SK-N-SH (cell line): ENCODE measurements around the gene DLEC1. TPM values are rescaled to one million over a fixed set of nuclear protein-coding genes. Genes with fewer than 3 reads are reported as not detected.
A peak's percentile ranks its signal among the peaks of the same experiment; 100 is the strongest.

ENCODE experiments used
- CTCF ChIA-PET: fragments of 300-600, 350-600 bp; formaldehyde crosslinking; extraction: SDS; loops from one replicate; lab custom pipeline; 2021; lab: Yijun Ruan, JAX
- POLR2A ChIA-PET: fragments of 350-600 bp; sonication (Branson Sonifier 250); formaldehyde crosslinking; extraction: SDS; loops from one replicate; lab custom pipeline; 2020; ENCODE audit warnings: antibody characterized with exemption, inconsistent platforms; lab: Yijun Ruan, JAX
- DNase-seq: peaks from one replicate; pipeline ENCODE4 v3.0.0; 2012
- H2AFZ ChIP-seq: fragments of 200-600 bp; sonication (generic); 2 replicates; pipeline ENCODE4 v1.8.1; 2016; ENCODE audit warnings: antibody characterized with exemption, mild to moderate bottlenecking, low read depth
- H3F3A ChIP-seq: fragments of 200-600 bp; sonication (generic); replicated peaks from 2 replicates; pipeline ENCODE3; 2016; ENCODE audit warnings: antibody characterized with exemption, mild to moderate bottlenecking; ENCODE audit not compliant: insufficient read depth
- H3K27ac ChIP-seq, 2 experiments: fragments of 200-500 bp in 1 of 2; fragments of 200-600 bp in 1 of 2; sonication (Bioruptor generic) in 1 of 2; sonication (generic), shearing (Covaris generic) in 1 of 2; 2 replicates each; pipeline versions ENCODE4 v1.5.1 to v1.6.1; 2014 to 2016; ENCODE audit warnings: low read depth in 2 of 2, inconsistent platforms in 1 of 2, low read length in 1 of 2, mild to moderate bottlenecking in 1 of 2, mixed read lengths in 1 of 2
- H3K27me3 ChIP-seq: fragments of 200-600 bp; sonication (generic), shearing (Covaris generic); 2 replicates; pipeline ENCODE4 v1.6.1; 2016; ENCODE audit warnings: mixed run types; ENCODE audit not compliant: insufficient read depth
- H3K36me3 ChIP-seq, 2 experiments: fragments of 200-500 bp in 1 of 2; fragments of 200-600 bp in 1 of 2; sonication (Bioruptor generic) in 1 of 2; sonication (generic) in 1 of 2; replicated peaks in 1 of 2; 2 replicates each; pipeline versions ENCODE3 to v1.5.1; 2014 to 2016; ENCODE audit warnings: low read length in 1 of 2, mild to moderate bottlenecking in 1 of 2; ENCODE audit not compliant: insufficient read depth in 2 of 2, control insufficient read depth in 1 of 2
- H3K4me1 ChIP-seq, 2 experiments: fragments of 200-500 bp in 1 of 2; fragments of 200-600 bp in 1 of 2; sonication (Bioruptor generic) in 1 of 2; sonication (generic), shearing (Covaris generic) in 1 of 2; 2 replicates each; pipeline versions ENCODE4 v1.5.1 to v1.6.1; 2014 to 2016; ENCODE audit warnings: low read depth in 1 of 2, low read length in 1 of 2, mixed run types in 1 of 2; ENCODE audit not compliant: insufficient read depth in 2 of 2, control insufficient read depth in 1 of 2
- H3K4me2 ChIP-seq: fragments of 200-600 bp; sonication (generic), shearing (Covaris generic); 2 replicates; pipeline ENCODE4 v1.6.1; 2017; ENCODE audit warnings: mixed run types
- H3K4me3 ChIP-seq, 2 experiments: fragments of 200-500 bp in 1 of 2; fragments of 200-600 bp in 1 of 2; sonication (Bioruptor generic) in 1 of 2; sonication (generic), shearing (Covaris generic) in 1 of 2; 2 replicates each; pipeline versions ENCODE4 v1.5.1 to v1.8.1; 2014 to 2016; ENCODE audit warnings: low read depth in 2 of 2, inconsistent platforms in 1 of 2, low read length in 1 of 2, mild to moderate bottlenecking in 1 of 2, mixed read lengths in 1 of 2, moderate library complexity in 1 of 2
- H3K79me2 ChIP-seq: fragments of 200-600 bp; sonication (generic); 2 replicates; pipeline ENCODE4 v1.8.1; 2017; ENCODE audit warnings: mild to moderate bottlenecking; ENCODE audit not compliant: insufficient read depth
- H3K9ac ChIP-seq: fragments of 200-600 bp; sonication (generic); 2 replicates; pipeline ENCODE4 v1.6.1; 2017; ENCODE audit warnings: mixed run types
- H3K9me2 ChIP-seq: fragments of 200-600 bp; sonication (generic); 2 replicates; pipeline ENCODE4 v1.6.1; 2017; ENCODE audit warnings: mixed run types
- H3K9me3 ChIP-seq: fragments of 200-600 bp; sonication (generic); 2 replicates; pipeline ENCODE4 v1.6.1; 2017; ENCODE audit warnings: mixed run types, mild to moderate bottlenecking, moderate library complexity
- H4K20me1 ChIP-seq: fragments of 200-600 bp; sonication (generic); 2 replicates; pipeline ENCODE4 v1.6.1; 2017; ENCODE audit warnings: mild to moderate bottlenecking, mixed run types; ENCODE audit not compliant: insufficient read depth
- CHD2 ChIP-seq: fragments of 150-350 bp; IDR thresholded peaks from 2 replicates; pipeline ENCODE4 v1.6.1; 2018; ENCODE audit warnings: low read length; ENCODE audit not compliant: partially characterized antibody
- ELF1 ChIP-seq: IDR thresholded peaks from 2 replicates; pipeline ENCODE4 v1.4.0; 2012
- EZH2phosphoT487 ChIP-seq: fragments of 200-600 bp; sonication (generic); IDR thresholded peaks from 2 replicates; pipeline ENCODE4 v1.6.1; 2017; ENCODE audit warnings: low read depth, mixed run types, mild to moderate bottlenecking, antibody characterized with exemption, moderate library complexity, borderline replicate concordance
- GATA2 ChIP-seq: sonication (generic); formaldehyde crosslinking; IDR thresholded peaks from 2 replicates; pipeline ENCODE4 v1.5.0; 2020; ENCODE audit warnings: mild to moderate bottlenecking, missing genetic modification reagents
- IRF3 ChIP-seq: fragments of 150-350 bp; IDR thresholded peaks from 2 replicates; pipeline ENCODE4 v1.6.1; 2016; ENCODE audit warnings: mild to moderate bottlenecking, low read depth, low read length
- MXI1 ChIP-seq: IDR thresholded peaks from 2 replicates; pipeline ENCODE4 v1.6.1; 2012; ENCODE audit warnings: mild to moderate bottlenecking, low read depth, low read length, improper control_type of control experiment
- POLR2AphosphoS5 ChIP-seq: IDR thresholded peaks from 2 replicates; pipeline ENCODE4 v1.6.1; 2012; ENCODE audit warnings: low read depth, low read length
- RAD21 ChIP-seq: IDR thresholded peaks from 2 replicates; pipeline ENCODE4 v1.6.1; 2012; ENCODE audit warnings: mild to moderate bottlenecking, low read length
- RCOR1 ChIP-seq: fragments of 150-350 bp; IDR thresholded peaks from 2 replicates; pipeline ENCODE4 v1.6.1; 2017; ENCODE audit warnings: antibody characterized with exemption, low read length
- RFX5 ChIP-seq: IDR thresholded peaks from 2 replicates; pipeline ENCODE4 v1.6.1; 2012; ENCODE audit warnings: mild to moderate bottlenecking, improper control_type of control experiment, low read length
- SMC3 ChIP-seq: IDR thresholded peaks from 2 replicates; pipeline ENCODE4 v1.6.1; 2012; ENCODE audit warnings: low read depth, low read length, improper control_type of control experiment
- TCF12 ChIP-seq: IDR thresholded peaks from 2 replicates; pipeline ENCODE4 v1.4.0; 2012
- WGBS: methylation state at CpG from one replicate; pipeline ENCODE4 v1.1.6; 2017; ENCODE audit warnings: low lambda C conversion rate; 5-methylcytosine and 5-hydroxymethylcytosine counted together
- polyA plus RNA-seq, 3 experiments: library from polyadenylated mRNA; depleted of rRNA; stranded (reverse); fragments of >200 nt; gene quantifications; 2 replicates each; pipeline ENCODE4 v1.2.3, GENCODE V29; 2012
- TF ChIP-seq, protein P1 (sequence below): IDR thresholded peaks from 2 replicates; pipeline ENCODE4 v1.6.1; 2012; ENCODE audit warnings: mild to moderate bottlenecking, low read depth, low read length, moderate library complexity

DLEC1 gene
- polyA plus RNA-seq, 1 of the 3 experiments (the other 2 are of a cell fraction) = 0.02 TPM

- DNase-seq = no peak
- no peak for TF ChIP-seq POLR2AphosphoS5
- TF ChIP-seq RCOR1 = no peak
- no peak for TF ChIP-seq EZH2phosphoT487
- TF ChIP-seq RFX5 = no peak
- no peak for TF ChIP-seq MXI1
- TF ChIP-seq, all 33 proteins: peak for 0
- H3K27me3 ChIP-seq = no peaks in the 10 kb centered on the region
- peak overlapping the region; percentile 85 to 94 for H3K4me3 ChIP-seq
- no peak overlapping the region for H3K27ac ChIP-seq
- ChIA-PET CTCF (interaction anchor here (0.9 to 1.8 kb wide), 4 partner anchors 8 to 207 kb away, joined by 3 to 6 read pairs (median 4); partner anchors contain the start of gene XYLB), POLR2A (interaction anchor here (3.9 kb wide), 1 partner anchor 25 kb away, joined by 21 read pairs; the partner anchor contains the start of gene OXSR1)
- peaks cover 16 to 31% of the 10 kb centered on the region in 2 experiments; a peak in 2 of 4 replicates for H3K4me1 ChIP-seq
- peak overlapping the region; percentile 89; the same call in 1 of the 2 replicates for H3K9ac ChIP-seq
- H4K20me1 ChIP-seq = 0 out of 2 replicates have a peak, but pooled peaks cover 13% of the 10 kb centered on the region
- H3K9me3 ChIP-seq = no peaks in the 10 kb centered on the region
- H3K36me3 ChIP-seq = peaks cover 4 to 20% of the 10 kb centered on the region in 2 experiments
- no peaks in the 10 kb centered on the region for H3K9me2 ChIP-seq
- peak overlapping the region; percentile 99 for H3K4me2 ChIP-seq
- peaks cover 37% of the 10 kb centered on the region for H3K79me2 ChIP-seq
- H3F3A ChIP-seq = peaks cover 2% of the 10 kb centered on the region
- WGBS = 96% methylated on average over 5 of the region's 7 CpGs
- no peak overlapping the region for H2AFZ ChIP-seq
Observed at GRCh38 chr3:38139652-38140051, 100.6 kb downstream of the DLEC1 start.

DNA sequence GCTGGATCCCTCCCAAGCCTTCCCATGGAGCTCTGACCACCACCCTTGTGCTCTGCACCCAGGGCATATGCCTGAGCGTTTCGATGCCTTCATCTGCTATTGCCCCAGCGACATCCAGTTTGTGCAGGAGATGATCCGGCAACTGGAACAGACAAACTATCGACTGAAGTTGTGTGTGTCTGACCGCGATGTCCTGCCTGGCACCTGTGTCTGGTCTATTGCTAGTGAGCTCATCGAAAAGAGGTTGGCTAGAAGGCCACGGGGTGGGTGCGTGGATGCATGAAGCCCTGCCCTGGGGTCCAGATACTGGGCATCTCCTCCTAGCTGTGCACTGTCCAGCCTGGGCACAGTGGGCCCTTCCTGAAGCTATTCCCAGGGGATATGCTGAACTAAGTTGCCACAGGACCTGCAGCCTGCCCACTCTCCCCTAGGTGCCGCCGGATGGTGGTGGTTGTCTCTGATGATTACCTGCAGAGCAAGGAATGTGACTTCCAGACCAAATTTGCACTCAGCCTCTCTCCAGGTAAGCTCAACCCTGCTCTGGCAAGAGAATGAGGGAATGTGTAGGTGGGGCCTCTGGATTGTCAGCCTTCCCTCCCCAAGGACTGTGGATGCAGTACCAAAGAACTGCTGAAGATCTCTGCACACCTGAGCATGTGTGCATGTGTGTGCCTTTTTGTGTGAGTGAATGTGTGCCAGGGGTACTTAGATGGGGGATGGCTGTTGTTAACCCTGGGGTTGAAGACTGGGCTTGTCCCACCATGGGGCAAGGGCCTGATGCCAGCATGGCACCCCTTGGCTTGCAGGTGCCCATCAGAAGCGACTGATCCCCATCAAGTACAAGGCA, 101.5 kb downstream of the DLEC1 start:
- no peak for TF ChIP-seq CHD2
- TF ChIP-seq RAD21 = no peak
- no peak for TF ChIP-seq IRF3
- no peak for TF ChIP-seq SMC3
- TF ChIP-seq ELF1 = no peak
- no peak for TF ChIP-seq GATA2 (CRISPR knock-in tag)
- no peak for TF ChIP-seq TCF12
- TF ChIP-seq, protein P1, sequence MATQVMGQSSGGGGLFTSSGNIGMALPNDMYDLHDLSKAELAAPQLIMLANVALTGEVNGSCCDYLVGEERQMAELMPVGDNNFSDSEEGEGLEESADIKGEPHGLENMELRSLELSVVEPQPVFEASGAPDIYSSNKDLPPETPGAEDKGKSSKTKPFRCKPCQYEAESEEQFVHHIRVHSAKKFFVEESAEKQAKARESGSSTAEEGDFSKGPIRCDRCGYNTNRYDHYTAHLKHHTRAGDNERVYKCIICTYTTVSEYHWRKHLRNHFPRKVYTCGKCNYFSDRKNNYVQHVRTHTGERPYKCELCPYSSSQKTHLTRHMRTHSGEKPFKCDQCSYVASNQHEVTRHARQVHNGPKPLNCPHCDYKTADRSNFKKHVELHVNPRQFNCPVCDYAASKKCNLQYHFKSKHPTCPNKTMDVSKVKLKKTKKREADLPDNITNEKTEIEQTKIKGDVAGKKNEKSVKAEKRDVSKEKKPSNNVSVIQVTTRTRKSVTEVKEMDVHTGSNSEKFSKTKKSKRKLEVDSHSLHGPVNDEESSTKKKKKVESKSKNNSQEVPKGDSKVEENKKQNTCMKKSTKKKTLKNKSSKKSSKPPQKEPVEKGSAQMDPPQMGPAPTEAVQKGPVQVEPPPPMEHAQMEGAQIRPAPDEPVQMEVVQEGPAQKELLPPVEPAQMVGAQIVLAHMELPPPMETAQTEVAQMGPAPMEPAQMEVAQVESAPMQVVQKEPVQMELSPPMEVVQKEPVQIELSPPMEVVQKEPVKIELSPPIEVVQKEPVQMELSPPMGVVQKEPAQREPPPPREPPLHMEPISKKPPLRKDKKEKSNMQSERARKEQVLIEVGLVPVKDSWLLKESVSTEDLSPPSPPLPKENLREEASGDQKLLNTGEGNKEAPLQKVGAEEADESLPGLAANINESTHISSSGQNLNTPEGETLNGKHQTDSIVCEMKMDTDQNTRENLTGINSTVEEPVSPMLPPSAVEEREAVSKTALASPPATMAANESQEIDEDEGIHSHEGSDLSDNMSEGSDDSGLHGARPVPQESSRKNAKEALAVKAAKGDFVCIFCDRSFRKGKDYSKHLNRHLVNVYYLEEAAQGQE = no peak
- no peaks in the 10 kb centered on the region for H3K27me3 ChIP-seq
- H3K36me3 ChIP-seq = peaks cover 0 to 17% of the 10 kb centered on the region in 2 experiments
- H4K20me1 ChIP-seq = 0 out of 2 replicates have a peak, but pooled peaks cover 5% of the 10 kb centered on the region
- H3K4me2 ChIP-seq = no peak overlapping the region; the same call in 1 of the 2 replicates
- ChIA-PET CTCF (interaction anchor here (0.9 to 1.2 kb wide), 3 partner anchors 8 to 515 kb away, joined by 3 to 4 read pairs (median 3); no protein-coding TSS in a partner anchor), POLR2A (interaction anchor here (3.9 kb wide), 1 partner anchor 25 kb away, joined by 21 read pairs; the partner anchor contains the start of gene OXSR1)
- no peaks in the 10 kb centered on the region for H3K9me3 ChIP-seq
- no peak overlapping the region for H3K27ac ChIP-seq
- peaks cover 31% of the 10 kb centered on the region for H3K79me2 ChIP-seq
- H2AFZ ChIP-seq = no peak overlapping the region
- 98% methylated on average over 8 of the region's 13 CpGs for WGBS
- H3K9ac ChIP-seq = no peak overlapping the region
- no peak for DNase-seq
- peaks cover 16 to 26% of the 10 kb centered on the region in 2 experiments; a peak in 1 of 4 replicates for H3K4me1 ChIP-seq
- H3K4me3 ChIP-seq = no peak overlapping the region
- peaks cover 2% of the 10 kb centered on the region for H3F3A ChIP-seq
- H3K9me2 ChIP-seq = no peaks in the 10 kb centered on the region
